Subcutaneous adipose tissue (tissue), 4 donors: Measurements from ENCODE around the gene CTIF. TPM values are rescaled to one million over a fixed set of nuclear protein-coding genes. Genes with fewer than 3 reads are reported as not detected.

Source experiments
- CTCF ChIP-seq: fragments of 450-650 bp; IDR thresholded peaks from one replicate; pipeline ENCODE4 v1.5.1; 2016; ENCODE audit warnings: low read depth, mild to moderate bottlenecking, control low read depth, antibody characterized with exemption, moderate library complexity
- total RNA-seq, 4 donors: library from RNA; depleted of rRNA; stranded (reverse); fragments of >200 nt; gene quantifications; one replicate each; pipeline ENCODE4 v1.1.0, GENCODE V29; 2016

CTIF gene
- total RNA-seq, 4 donors from 2014 or later: 41.0 to 195 (median 78.3) TPM

GRCh38 chr18:48796491-48797205, 257.8 kb downstream of the CTIF start:
- TF ChIP-seq CTCF: no peak

GRCh38 chr18:48797841-48798255, 259.0 kb downstream of the CTIF start:
- TF ChIP-seq CTCF: no peak

DNA sequence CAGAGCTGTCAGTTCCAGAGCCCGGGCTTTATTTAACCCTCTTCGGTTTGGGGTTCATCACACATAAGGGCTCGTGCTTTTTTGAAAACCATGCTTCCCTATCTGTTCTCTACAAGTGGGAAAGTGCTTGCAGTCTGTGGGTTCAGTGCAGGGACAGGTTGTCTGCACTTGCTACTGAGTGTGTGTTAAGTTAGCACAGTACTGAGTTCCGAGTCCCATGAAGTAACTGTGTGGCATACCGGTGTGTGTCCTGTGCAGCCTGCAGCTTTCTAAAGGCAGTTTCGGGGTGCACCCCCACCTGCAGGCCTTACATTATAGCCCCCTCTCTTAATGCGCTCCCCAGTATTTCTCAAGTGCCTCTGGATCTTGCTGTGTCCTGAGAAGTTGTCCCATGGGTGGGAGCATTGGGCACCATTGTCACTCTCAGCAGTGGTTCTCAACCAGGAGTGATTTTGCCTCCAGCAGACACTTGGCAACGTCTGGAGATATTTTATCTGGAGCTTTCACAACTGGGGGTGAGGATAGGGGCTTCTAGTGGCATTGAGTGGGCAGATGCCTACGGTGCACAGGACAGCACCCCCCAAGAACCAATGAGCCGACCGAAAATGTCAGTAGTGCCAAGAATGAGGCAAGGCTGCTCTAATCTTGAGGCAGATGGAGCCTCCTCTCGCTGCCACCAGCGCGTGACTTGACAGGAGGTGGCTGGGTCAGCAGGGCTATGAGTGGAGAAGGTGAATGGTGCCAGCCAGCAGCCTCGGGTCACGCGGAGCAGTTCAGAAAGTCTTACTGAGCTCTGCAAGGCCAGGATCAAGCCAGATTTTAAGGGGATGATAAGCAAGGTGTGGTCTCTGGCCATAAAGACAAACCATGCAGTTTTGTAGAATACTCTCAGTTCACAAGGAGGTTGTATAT, 259.8 kb downstream of the CTIF start:
- no peak for TF ChIP-seq CTCF

DNA sequence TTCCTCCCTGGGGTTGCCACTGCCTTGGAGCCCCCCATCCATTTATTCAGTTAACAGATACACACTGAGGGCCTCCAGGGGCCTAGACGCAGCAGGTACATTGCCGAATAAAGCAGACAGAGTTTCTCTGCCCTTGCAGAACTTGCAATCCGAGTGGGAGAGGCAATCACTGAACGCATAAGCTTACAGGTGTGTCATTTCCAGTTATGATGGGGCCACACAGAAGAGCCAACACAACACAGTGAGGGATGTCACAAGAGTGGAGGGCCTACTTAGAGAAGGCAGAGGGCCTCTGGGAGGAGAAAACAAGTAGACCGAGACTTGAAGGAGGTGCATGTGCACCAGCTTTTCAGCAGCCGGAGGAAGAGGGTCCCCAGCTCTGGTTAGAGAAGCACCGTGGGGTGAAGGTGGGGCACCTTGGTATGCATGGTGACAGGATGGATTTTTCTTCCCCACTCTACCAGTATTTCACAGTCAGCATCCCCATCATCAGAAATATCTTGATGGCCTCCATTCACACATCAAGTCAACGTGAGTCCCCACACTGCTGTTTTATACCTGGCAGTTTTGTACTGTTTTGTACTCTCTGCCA, 261.0 kb downstream of the CTIF start:
- no peak for TF ChIP-seq CTCF

DNA sequence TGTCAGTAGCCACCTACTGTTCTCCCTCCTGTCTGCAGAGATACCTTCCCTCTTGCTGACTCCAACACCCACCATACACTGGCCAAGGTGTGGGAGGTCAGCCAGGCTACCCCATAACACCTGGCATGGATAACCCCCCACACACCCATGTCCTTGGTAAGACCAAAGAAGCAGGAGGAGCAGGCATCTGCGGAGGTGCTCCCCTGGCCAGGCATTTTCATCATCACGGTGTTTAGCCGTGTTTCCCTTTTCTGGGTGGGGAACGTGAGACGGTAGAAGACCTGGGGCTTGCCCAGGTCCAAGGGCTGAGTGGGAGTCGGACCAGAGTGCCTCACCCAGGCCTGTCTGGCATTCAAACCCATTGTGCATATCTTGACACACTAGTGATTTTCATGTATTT, 261.6 kb downstream of the CTIF start:
- no peak for TF ChIP-seq CTCF

- TF ChIP-seq CTCF: no peak
Measured at GRCh38 chr18:48800876-48801727, 262.3 kb downstream of the CTIF start.
